ENCODE data around the gene PMIS2.

PMIS2 gene

GRCh38 chr19:35559281-35559659 lies 26.7 kb upstream of the PMIS2 start:
- peaks cover 39% of the 10 kb centered on the region for H3K27me3 ChIP-seq (ENCODE audit: control insufficient read depth, insufficient read depth, low read length)
- peaks cover 8% of the 10 kb centered on the region for H3K4me1 ChIP-seq (ENCODE audit: control insufficient read depth, insufficient read depth, low read length)
- H3K4me3 ChIP-seq (ENCODE audit: low read length), result no peak overlapping the region
- no peak overlapping the region for H3K9ac ChIP-seq (ENCODE audit: low read length)
- H3K36me3 ChIP-seq (ENCODE audit: control insufficient read depth, insufficient read depth, low read length), result no peaks in the 10 kb centered on the region
- H3K9me3 ChIP-seq (ENCODE audit: control insufficient read depth, low read length), result no peaks in the 10 kb centered on the region

GRCh38 chr19:35559781-35560180 lies 26.2 kb upstream of the PMIS2 start:
- H3K36me3 ChIP-seq (ENCODE audit: control insufficient read depth, insufficient read depth, low read length), result no peaks in the 10 kb centered on the region
- H3K27me3 ChIP-seq (ENCODE audit: control insufficient read depth, insufficient read depth, low read length), result peaks cover 39% of the 10 kb centered on the region
- peaks cover 8% of the 10 kb centered on the region for H3K4me1 ChIP-seq (ENCODE audit: control insufficient read depth, insufficient read depth, low read length)
- H3K9ac ChIP-seq (ENCODE audit: low read length), result no peak overlapping the region
- no peak overlapping the region for H3K4me3 ChIP-seq (ENCODE audit: low read length)
- H3K9me3 ChIP-seq (ENCODE audit: control insufficient read depth, low read length), result no peaks in the 10 kb centered on the region

- H3K9me3 ChIP-seq (ENCODE audit: control insufficient read depth, low read length), result no peaks in the 10 kb centered on the region
- peaks cover 39% of the 10 kb centered on the region for H3K27me3 ChIP-seq (ENCODE audit: control insufficient read depth, insufficient read depth, low read length)
- no peak overlapping the region for H3K4me3 ChIP-seq (ENCODE audit: low read length)
- H3K36me3 ChIP-seq (ENCODE audit: control insufficient read depth, insufficient read depth, low read length), result no peaks in the 10 kb centered on the region
- H3K4me1 ChIP-seq (ENCODE audit: control insufficient read depth, insufficient read depth, low read length), result peaks cover 8% of the 10 kb centered on the region
- no peak overlapping the region for H3K9ac ChIP-seq (ENCODE audit: low read length)
These were observed 25.7 kb upstream of the PMIS2 start for GRCh38 chr19:35560271-35560670.

- Histone ChIP-seq H3K9ac (ENCODE audit: low read length) (no peak overlapping the region), H3K4me1 (ENCODE audit: control insufficient read depth, insufficient read depth, low read length) (peaks cover 8% of the 10 kb centered on the region), H3K4me3 (ENCODE audit: low read length) (no peak overlapping the region), H3K9me3 (ENCODE audit: control insufficient read depth, low read length) (no peaks in the 10 kb centered on the region), H3K36me3 (ENCODE audit: control insufficient read depth, insufficient read depth, low read length) (no peaks in the 10 kb centered on the region), H3K27me3 (ENCODE audit: control insufficient read depth, insufficient read depth, low read length) (peaks cover 39% of the 10 kb centered on the region)
These were observed 25.3 kb upstream of the PMIS2 start for GRCh38 chr19:35560677-35561076.

GRCh38 chr19:35561436-35561835 lies 24.5 kb upstream of the PMIS2 start:
- no peaks in the 10 kb centered on the region for H3K36me3 ChIP-seq (ENCODE audit: control insufficient read depth, insufficient read depth, low read length)
- no peak overlapping the region for H3K4me3 ChIP-seq (ENCODE audit: low read length)
- H3K27me3 ChIP-seq (ENCODE audit: control insufficient read depth, insufficient read depth, low read length), result peaks cover 39% of the 10 kb centered on the region
- no peaks in the 10 kb centered on the region for H3K9me3 ChIP-seq (ENCODE audit: control insufficient read depth, low read length)
- H3K4me1 ChIP-seq (ENCODE audit: control insufficient read depth, insufficient read depth, low read length), result peaks cover 8% of the 10 kb centered on the region
- no peak overlapping the region for H3K9ac ChIP-seq (ENCODE audit: low read length)

GRCh38 chr19:35562336-35562735 lies 23.6 kb upstream of the PMIS2 start:
- H3K9ac ChIP-seq (ENCODE audit: low read length), result no peak overlapping the region
- H3K4me3 ChIP-seq (ENCODE audit: low read length), result no peak overlapping the region
- H3K27me3 ChIP-seq (ENCODE audit: control insufficient read depth, insufficient read depth, low read length), result peaks cover 34% of the 10 kb centered on the region
- no peaks in the 10 kb centered on the region for H3K9me3 ChIP-seq (ENCODE audit: control insufficient read depth, low read length)
- H3K36me3 ChIP-seq (ENCODE audit: control insufficient read depth, insufficient read depth, low read length), result no peaks in the 10 kb centered on the region
- H3K4me1 ChIP-seq (ENCODE audit: control insufficient read depth, insufficient read depth, low read length), result peaks cover 8% of the 10 kb centered on the region

- peaks cover 7% of the 10 kb centered on the region for H3K4me1 ChIP-seq (ENCODE audit: control insufficient read depth, insufficient read depth, low read length)
- peaks cover 31% of the 10 kb centered on the region for H3K27me3 ChIP-seq (ENCODE audit: control insufficient read depth, insufficient read depth, low read length)
- H3K9me3 ChIP-seq (ENCODE audit: control insufficient read depth, low read length), result no peaks in the 10 kb centered on the region
- no peaks in the 10 kb centered on the region for H3K36me3 ChIP-seq (ENCODE audit: control insufficient read depth, insufficient read depth, low read length)
- no peak overlapping the region for H3K9ac ChIP-seq (ENCODE audit: low read length)
- H3K4me3 ChIP-seq (ENCODE audit: low read length), result no peak overlapping the region
These were observed 23.2 kb upstream of the PMIS2 start for GRCh38 chr19:35562776-35563175.

GRCh38 chr19:35563207-35563829 lies 22.7 kb upstream of the PMIS2 start, which contains the start of gene ATP4A:
TSS of gene ATP4A (minus strand) at chr19:35563658. CDS start at chr19:35563629, 29 bp downstream.
- peaks cover 27% of the 10 kb centered on the region for H3K27me3 ChIP-seq (ENCODE audit: control insufficient read depth, insufficient read depth, low read length)

GRCh38 chr19:35565016-35565856 lies 20.7 kb upstream of the PMIS2 start:
- peaks cover 10% of the 10 kb centered on the region for H3K27me3 ChIP-seq (ENCODE audit: control insufficient read depth, insufficient read depth, low read length)
- no peaks in the 10 kb centered on the region for H3K36me3 ChIP-seq (ENCODE audit: control insufficient read depth, insufficient read depth, low read length)
- H3K4me1 ChIP-seq (ENCODE audit: control insufficient read depth, insufficient read depth, low read length), result no peaks in the 10 kb centered on the region
- no peak overlapping the region for H3K4me3 ChIP-seq (ENCODE audit: low read length)
- H3K9me3 ChIP-seq (ENCODE audit: control insufficient read depth, low read length), result no peaks in the 10 kb centered on the region
- H3K9ac ChIP-seq (ENCODE audit: low read length), result no peak overlapping the region

More at GRCh38 chr19:35563207-35563829, 22.7 kb upstream of the PMIS2 start, which contains the start of gene ATP4A:
- peaks cover 2% of the 10 kb centered on the region for H3K4me1 ChIP-seq (ENCODE audit: control insufficient read depth, insufficient read depth, low read length)
- H3K9me3 ChIP-seq (ENCODE audit: control insufficient read depth, low read length), result no peaks in the 10 kb centered on the region
- no peak within 1 kb of the TSS for H3K9ac ChIP-seq (ENCODE audit: low read length)
- no peak within 1 kb of the TSS for H3K4me3 ChIP-seq (ENCODE audit: low read length)
- no peaks in the 10 kb centered on the region for H3K36me3 ChIP-seq (ENCODE audit: control insufficient read depth, insufficient read depth, low read length)

GRCh38 chr19:35566738-35567137 lies 19.2 kb upstream of the PMIS2 start:
- Histone ChIP-seq H3K27me3 (ENCODE audit: control insufficient read depth, insufficient read depth, low read length) (peaks cover 7% of the 10 kb centered on the region), H3K36me3 (ENCODE audit: control insufficient read depth, insufficient read depth, low read length) (no peaks in the 10 kb centered on the region), H3K4me1 (ENCODE audit: control insufficient read depth, insufficient read depth, low read length) (no peaks in the 10 kb centered on the region), H3K9me3 (ENCODE audit: control insufficient read depth, low read length) (no peaks in the 10 kb centered on the region), H3K9ac (ENCODE audit: low read length) (no peak overlapping the region), H3K4me3 (ENCODE audit: low read length) (no peak overlapping the region)

GRCh38 chr19:35569281-35569781 lies 16.6 kb upstream of the PMIS2 start:
- Histone ChIP-seq H3K9ac (ENCODE audit: low read length) (no peak overlapping the region), H3K9me3 (ENCODE audit: control insufficient read depth, low read length) (no peaks in the 10 kb centered on the region), H3K36me3 (ENCODE audit: control insufficient read depth, insufficient read depth, low read length) (no peaks in the 10 kb centered on the region), H3K4me1 (ENCODE audit: control insufficient read depth, insufficient read depth, low read length) (no peaks in the 10 kb centered on the region), H3K4me3 (ENCODE audit: low read length) (no peak overlapping the region), H3K27me3 (ENCODE audit: control insufficient read depth, insufficient read depth, low read length) (peaks cover 7% of the 10 kb centered on the region)

GRCh38 chr19:35571406-35571965 lies 14.5 kb upstream of the PMIS2 start:
- Histone ChIP-seq H3K9me3 (ENCODE audit: control insufficient read depth, low read length) (no peaks in the 10 kb centered on the region), H3K4me3 (ENCODE audit: low read length) (no peak overlapping the region), H3K36me3 (ENCODE audit: control insufficient read depth, insufficient read depth, low read length) (no peaks in the 10 kb centered on the region), H3K4me1 (ENCODE audit: control insufficient read depth, insufficient read depth, low read length) (no peaks in the 10 kb centered on the region), H3K9ac (ENCODE audit: low read length) (no peak overlapping the region), H3K27me3 (ENCODE audit: control insufficient read depth, insufficient read depth, low read length) (peaks cover 7% of the 10 kb centered on the region)
